Ascending aorta (tissue), 2 donors: Measurements from ENCODE around the gene CADM2. TPM values are rescaled to one million over a fixed set of nuclear protein-coding genes. Genes with fewer than 3 reads are reported as not detected.
"Not testable (repeated sequence)": the region's sequence is repeated elsewhere in the genome, so short reads cannot be mapped to it uniquely, and the experiment has no call there.

Experiments used
- DNase-seq, 2 donors: peaks; one replicate each; pipeline ENCODE4 v3.0.0-alpha.2; 2019; ENCODE audit warnings: low spot score in 2 of 2
- H3K27ac ChIP-seq, 2 donors: fragments of 200-600 bp; sonication (generic); one replicate each; pipeline ENCODE4 v1.5.1; 2016 to 2017; ENCODE audit warnings: mild to moderate bottlenecking in 1 of 2
- H3K27me3 ChIP-seq: fragments of 200-600 bp; sonication (generic); one replicate; pipeline ENCODE4 v1.5.1; 2017
- H3K36me3 ChIP-seq, 2 donors: fragments of 200-600 bp; sonication (generic); one replicate each; pipeline ENCODE4 v1.5.1; 2016
- H3K4me1 ChIP-seq, 2 donors: fragments of 200-600 bp; sonication (generic); one replicate each; pipeline ENCODE4 v1.5.1; 2016 to 2017; ENCODE audit warnings: mild to moderate bottlenecking in 1 of 2
- H3K4me3 ChIP-seq, 2 donors: fragments of 200-600 bp; sonication (generic); one replicate each; pipeline ENCODE4 v1.5.1; 2016 to 2017; ENCODE audit warnings: mild to moderate bottlenecking in 1 of 2
- H3K9me3 ChIP-seq, 2 donors: fragments of 200-600 bp; sonication (generic); one replicate each; pipeline ENCODE4 v1.5.1; 2016
- intact Hi-C: fragments of 100-400 bp; cut with DNase I; formaldehyde crosslinking; loops from one replicate; pipeline ENCODE4 v1.15.1; 2023
- total RNA-seq: library from RNA; depleted of rRNA; stranded (reverse); fragments of >200 nt; gene quantifications from one replicate; pipeline ENCODE4 v1.1.0, GENCODE V29; 2016
- TF ChIP-seq, protein P1 (sequence below), 3 experiments: fragments of 200-600 bp in 2 of 3; fragments of 450-650 bp in 1 of 3; sonication (generic) in 2 of 3; IDR thresholded peaks; one replicate each; pipeline ENCODE4 v1.5.1; 2016 to 2019; ENCODE audit warnings: antibody characterized with exemption in 3 of 3, mild to moderate bottlenecking in 1 of 3, moderate library complexity in 1 of 3

The CADM2 gene
- 23.0 TPM for total RNA-seq

DNA sequence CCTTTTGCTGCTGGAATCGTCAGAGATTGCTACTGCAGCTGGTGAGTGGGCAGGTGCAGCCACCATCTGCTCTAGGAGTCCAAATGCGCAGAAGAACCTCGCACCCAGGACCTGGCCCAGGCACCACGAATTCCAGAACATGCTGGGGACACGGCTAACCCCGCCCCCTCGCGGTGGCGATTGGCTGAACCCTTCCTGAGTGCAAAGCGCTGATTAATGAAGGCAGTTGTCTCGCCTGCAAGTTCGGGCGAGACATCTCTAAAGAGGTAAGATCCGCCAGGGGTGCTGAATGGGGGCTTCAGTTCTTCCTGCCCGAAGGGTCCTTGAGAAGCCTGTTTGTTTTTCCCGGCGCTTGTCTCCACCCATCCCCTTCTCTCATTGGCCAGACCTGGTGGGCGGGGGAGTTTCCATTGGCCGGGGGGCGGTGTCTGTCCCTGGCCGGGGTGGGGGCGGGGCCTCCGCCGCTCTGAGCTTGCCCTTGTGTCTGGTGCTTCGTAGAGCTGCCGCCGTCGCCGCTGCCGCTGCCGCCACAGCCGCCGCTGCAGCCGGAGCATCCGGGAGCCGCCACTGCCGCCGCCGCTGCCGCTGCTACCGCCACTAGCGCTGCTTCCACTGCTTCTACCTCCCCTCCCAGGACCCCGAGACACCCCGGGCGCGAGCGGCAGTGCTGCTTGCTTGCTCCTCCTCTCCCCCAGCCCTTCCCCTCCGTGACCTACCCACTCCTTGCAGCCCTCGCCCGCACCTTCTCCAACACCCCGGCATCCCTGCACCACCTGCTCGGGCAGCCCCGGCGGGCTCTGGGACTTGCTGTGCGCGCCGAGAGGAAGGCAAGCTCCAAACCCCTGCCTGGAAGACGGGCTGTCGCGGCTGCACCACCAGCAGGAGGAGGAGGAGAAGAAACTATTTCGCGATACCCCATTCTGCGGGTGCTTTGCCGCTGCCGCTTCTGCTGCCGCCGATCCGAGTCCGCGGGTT, at the start of gene CADM2:
CADM2 (plus strand) TSS at position 495 of the 975 bp plus-strand sequence.
- Histone ChIP-seq H3K4me3 (peak within 1 kb of the TSS; percentile 66 to 75), H3K9me3 (no peaks in the 10 kb centered on the region), H3K27me3 (peaks cover 4% of the 10 kb centered on the region), H3K27ac (no peak within 1 kb of the TSS), H3K4me1 (peaks cover 5 to 8% of the 10 kb centered on the region in 2 donors), H3K36me3 (no peaks in the 10 kb centered on the region)
- TF ChIP-seq, protein P1, sequence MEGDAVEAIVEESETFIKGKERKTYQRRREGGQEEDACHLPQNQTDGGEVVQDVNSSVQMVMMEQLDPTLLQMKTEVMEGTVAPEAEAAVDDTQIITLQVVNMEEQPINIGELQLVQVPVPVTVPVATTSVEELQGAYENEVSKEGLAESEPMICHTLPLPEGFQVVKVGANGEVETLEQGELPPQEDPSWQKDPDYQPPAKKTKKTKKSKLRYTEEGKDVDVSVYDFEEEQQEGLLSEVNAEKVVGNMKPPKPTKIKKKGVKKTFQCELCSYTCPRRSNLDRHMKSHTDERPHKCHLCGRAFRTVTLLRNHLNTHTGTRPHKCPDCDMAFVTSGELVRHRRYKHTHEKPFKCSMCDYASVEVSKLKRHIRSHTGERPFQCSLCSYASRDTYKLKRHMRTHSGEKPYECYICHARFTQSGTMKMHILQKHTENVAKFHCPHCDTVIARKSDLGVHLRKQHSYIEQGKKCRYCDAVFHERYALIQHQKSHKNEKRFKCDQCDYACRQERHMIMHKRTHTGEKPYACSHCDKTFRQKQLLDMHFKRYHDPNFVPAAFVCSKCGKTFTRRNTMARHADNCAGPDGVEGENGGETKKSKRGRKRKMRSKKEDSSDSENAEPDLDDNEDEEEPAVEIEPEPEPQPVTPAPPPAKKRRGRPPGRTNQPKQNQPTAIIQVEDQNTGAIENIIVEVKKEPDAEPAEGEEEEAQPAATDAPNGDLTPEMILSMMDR (IDR thresholded peaks at IDR 0.05): peak in 1 of 3 experiments; percentile 16
- peak; percentile 44 to 92 for DNase-seq
- intact Hi-C loops: no loop called here

- intact Hi-C loops, H3K27ac ChIP-seq, H3K4me1 ChIP-seq, DNase-seq, H3K27me3 ChIP-seq, H3K36me3 ChIP-seq, H3K9me3 ChIP-seq, H3K4me3 ChIP-seq: not testable (repeated sequence)
These were observed 40.2 kb upstream of the CADM2 start for GRCh38 chr3:84918592-84918991.

DNA sequence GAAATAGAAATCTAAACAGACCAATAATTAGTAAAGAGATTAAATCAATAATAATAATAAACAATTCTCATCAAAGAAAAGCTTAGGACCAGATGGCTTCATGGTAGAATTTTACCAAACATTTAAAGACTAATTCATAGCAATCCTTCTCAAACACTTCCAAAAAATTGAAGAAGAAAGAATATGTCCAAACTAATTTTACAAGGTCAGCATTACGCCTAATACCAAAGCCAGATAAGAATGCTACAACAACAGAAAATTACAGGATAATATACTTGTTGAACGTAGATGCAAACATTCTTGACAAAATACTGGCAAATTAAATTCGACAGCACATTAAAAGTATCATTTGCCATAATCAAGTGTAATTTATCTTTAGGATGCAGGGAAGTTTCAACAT, 36.1 kb upstream of the CADM2 start:
- Histone ChIP-seq H3K4me3 (no peak overlapping the region), H3K4me1 (no peaks in the 10 kb centered on the region), H3K36me3 (no peaks in the 10 kb centered on the region), H3K27me3 (no peaks in the 10 kb centered on the region), H3K27ac (no peak overlapping the region), H3K9me3 (no peaks in the 10 kb centered on the region)
- TF ChIP-seq, protein P1 (IDR thresholded peaks at IDR 0.05): no peak
- intact Hi-C loops: no loop called here
- DNase-seq: no peak

DNA sequence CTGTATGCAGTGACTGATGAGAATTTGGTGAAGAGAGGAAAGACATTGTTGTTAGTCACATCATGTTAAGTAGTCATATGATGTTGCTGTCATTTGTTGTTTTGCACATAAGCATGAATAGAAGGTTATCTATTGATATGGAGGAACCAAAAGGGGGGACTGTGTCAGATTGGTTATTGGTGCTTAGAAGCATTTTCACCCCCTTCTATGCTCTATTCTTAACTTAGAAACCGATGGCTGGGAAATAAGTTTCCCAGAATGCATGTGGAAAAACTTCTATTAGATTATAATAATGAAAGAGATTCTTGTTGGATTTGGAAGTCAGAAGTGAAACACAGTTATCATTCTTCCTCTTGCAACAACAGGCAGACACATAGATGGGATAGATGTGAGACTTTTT, 33.2 kb upstream of the CADM2 start:
- intact Hi-C loops: no loop called here
- DNase-seq: no peak
- H3K36me3 ChIP-seq: no peaks in the 10 kb centered on the region
- no peaks in the 10 kb centered on the region for H3K27me3 ChIP-seq
- no peaks in the 10 kb centered on the region for H3K4me1 ChIP-seq
- H3K4me3 ChIP-seq: no peak overlapping the region
- TF ChIP-seq, protein P1 (IDR thresholded peaks at IDR 0.05): no peak
- H3K9me3 ChIP-seq: no peaks in the 10 kb centered on the region
- H3K27ac ChIP-seq: no peak overlapping the region

- intact Hi-C loops: no loop called here
- DNase-seq: no peak
- Histone ChIP-seq H3K27me3 (no peaks in the 10 kb centered on the region), H3K36me3 (no peaks in the 10 kb centered on the region), H3K4me3 (no peak overlapping the region), H3K9me3 (no peaks in the 10 kb centered on the region), H3K4me1 (no peaks in the 10 kb centered on the region), H3K27ac (no peak overlapping the region)
- TF ChIP-seq, protein P1 (IDR thresholded peaks at IDR 0.05): no peak
These were observed 15.4 kb upstream of the CADM2 start for GRCh38 chr3:84943379-84943778.

- Histone ChIP-seq H3K4me1 (no peaks in the 10 kb centered on the region), H3K9me3 (peaks cover 0 to 2% of the 10 kb centered on the region in 2 donors), H3K4me3 (no peak overlapping the region), H3K27ac (no peak overlapping the region), H3K27me3 (no peaks in the 10 kb centered on the region), H3K36me3 (no peaks in the 10 kb centered on the region)
- intact Hi-C loops: no loop called here
- no peak for DNase-seq
- TF ChIP-seq, protein P1 (IDR thresholded peaks at IDR 0.05): no peak
These were observed 12.5 kb upstream of the CADM2 start for GRCh38 chr3:84946240-84946639.
